DND-41 (cell line): Measurements from ENCODE around the gene VCAN.

Source experiments
- EZH2 ChIP-seq: IDR thresholded peaks from 3 replicates; pipeline ENCODE4 v1.6.1; 2012; ENCODE audit warnings: borderline replicate concordance, low read depth, mild to moderate bottlenecking, moderate library complexity, low read length, inconsistent platforms; ENCODE audit not compliant: severe bottlenecking
- TF ChIP-seq, protein P1 (sequence below): IDR thresholded peaks from 2 replicates; pipeline ENCODE4 v1.5.1; 2012; ENCODE audit warnings: borderline replicate concordance, low read length, moderate library complexity, mild to moderate bottlenecking; ENCODE audit not compliant: poor library complexity, severe bottlenecking; ENCODE audit errors: extremely low read depth

DNA sequence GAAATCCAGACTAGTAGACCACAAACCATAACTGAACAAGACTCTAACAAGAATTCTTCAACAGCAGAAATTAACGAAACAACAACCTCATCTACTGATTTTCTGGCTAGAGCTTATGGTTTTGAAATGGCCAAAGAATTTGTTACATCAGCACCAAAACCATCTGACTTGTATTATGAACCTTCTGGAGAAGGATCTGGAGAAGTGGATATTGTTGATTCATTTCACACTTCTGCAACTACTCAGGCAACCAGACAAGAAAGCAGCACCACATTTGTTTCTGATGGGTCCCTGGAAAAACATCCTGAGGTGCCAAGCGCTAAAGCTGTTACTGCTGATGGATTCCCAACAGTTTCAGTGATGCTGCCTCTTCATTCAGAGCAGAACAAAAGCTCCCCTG lies 68.6 kb downstream of the VCAN start:
- TF ChIP-seq, protein P1, sequence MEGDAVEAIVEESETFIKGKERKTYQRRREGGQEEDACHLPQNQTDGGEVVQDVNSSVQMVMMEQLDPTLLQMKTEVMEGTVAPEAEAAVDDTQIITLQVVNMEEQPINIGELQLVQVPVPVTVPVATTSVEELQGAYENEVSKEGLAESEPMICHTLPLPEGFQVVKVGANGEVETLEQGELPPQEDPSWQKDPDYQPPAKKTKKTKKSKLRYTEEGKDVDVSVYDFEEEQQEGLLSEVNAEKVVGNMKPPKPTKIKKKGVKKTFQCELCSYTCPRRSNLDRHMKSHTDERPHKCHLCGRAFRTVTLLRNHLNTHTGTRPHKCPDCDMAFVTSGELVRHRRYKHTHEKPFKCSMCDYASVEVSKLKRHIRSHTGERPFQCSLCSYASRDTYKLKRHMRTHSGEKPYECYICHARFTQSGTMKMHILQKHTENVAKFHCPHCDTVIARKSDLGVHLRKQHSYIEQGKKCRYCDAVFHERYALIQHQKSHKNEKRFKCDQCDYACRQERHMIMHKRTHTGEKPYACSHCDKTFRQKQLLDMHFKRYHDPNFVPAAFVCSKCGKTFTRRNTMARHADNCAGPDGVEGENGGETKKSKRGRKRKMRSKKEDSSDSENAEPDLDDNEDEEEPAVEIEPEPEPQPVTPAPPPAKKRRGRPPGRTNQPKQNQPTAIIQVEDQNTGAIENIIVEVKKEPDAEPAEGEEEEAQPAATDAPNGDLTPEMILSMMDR: no peak
- no peak for TF ChIP-seq EZH2
